HEK293T (cell line): ENCODE data around the gene MEDAG.
A peak's percentile ranks its signal among the peaks of the same experiment; 100 is the strongest.

Experiments used
- CTCF ChIA-PET: fragments of 350-600 bp; formaldehyde crosslinking; extraction: SDS; loops from one replicate; lab custom pipeline; 2021; ENCODE audit warnings: antibody characterized with exemption, inconsistent platforms; lab: Yijun Ruan, JAX
- POLR2A ChIA-PET: fragments of 350-600 bp; formaldehyde crosslinking; extraction: SDS; loops from one replicate; lab custom pipeline; 2020; ENCODE audit warnings: antibody characterized with exemption, inconsistent platforms; lab: Yijun Ruan, JAX
- DNase-seq: peaks from one replicate; pipeline ENCODE4 v3.0.0; 2012; ENCODE audit warnings: mixed read lengths; ENCODE audit errors: extremely low spot score
- ARNT ChIP-seq: fragments of 450-650 bp; IDR thresholded peaks from 2 replicates; pipeline ENCODE4 v1.6.1; 2017; ENCODE audit warnings: mild to moderate bottlenecking
- BHLHE40 ChIP-seq: fragments of 450-650 bp; IDR thresholded peaks from 2 replicates; pipeline ENCODE4 v1.6.1; 2016; ENCODE audit warnings: mild to moderate bottlenecking, moderate library complexity, borderline replicate concordance
- CTBP1 ChIP-seq: fragments of 450-650 bp; IDR thresholded peaks from 2 replicates; pipeline ENCODE4 v1.6.1; 2016; ENCODE audit warnings: borderline replicate concordance
- ELF4 ChIP-seq: fragments of 450-650 bp; IDR thresholded peaks from 2 replicates; pipeline ENCODE4 v1.6.1; 2017; ENCODE audit warnings: antibody characterized with exemption
- FOXA1 ChIP-seq: fragments of 450-650 bp; IDR thresholded peaks from 2 replicates; pipeline ENCODE4 v1.6.1; 2016; ENCODE audit warnings: mild to moderate bottlenecking
- FOXK2 ChIP-seq: fragments of 450-650 bp; IDR thresholded peaks from 2 replicates; pipeline ENCODE4 v1.6.1; 2016; ENCODE audit warnings: mild to moderate bottlenecking
- FOXM1 ChIP-seq: fragments of 450-650 bp; IDR thresholded peaks from 2 replicates; pipeline ENCODE4 v1.6.1; 2017; ENCODE audit warnings: mild to moderate bottlenecking, borderline replicate concordance
- HDGF ChIP-seq: fragments of 450-650 bp; IDR thresholded peaks from 2 replicates; pipeline ENCODE4 v1.6.1; 2017; ENCODE audit warnings: antibody characterized with exemption, borderline replicate concordance
- L3MBTL2 ChIP-seq: fragments of 450-650 bp; conservative IDR thresholded peaks from 2 replicates; pipeline ENCODE4 v1.6.1; 2016; ENCODE audit warnings: mild to moderate bottlenecking
- LEF1 ChIP-seq: fragments of 450-650 bp; IDR thresholded peaks from 2 replicates; pipeline ENCODE4 v1.6.1; 2017; ENCODE audit warnings: mild to moderate bottlenecking, borderline replicate concordance
- NFRKB ChIP-seq: fragments of 450-650 bp; IDR thresholded peaks from 2 replicates; pipeline ENCODE4 v1.6.1; 2016; ENCODE audit warnings: mild to moderate bottlenecking, moderate library complexity
- PKNOX1 ChIP-seq: fragments of 450-650 bp; IDR thresholded peaks from 2 replicates; pipeline ENCODE4 v1.6.1; 2016
- SP1 ChIP-seq: fragments of 450-650 bp; IDR thresholded peaks from 2 replicates; pipeline ENCODE4 v1.6.1; 2017
- SUZ12 ChIP-seq: fragments of 450-650 bp; IDR thresholded peaks from 2 replicates; pipeline ENCODE4 v1.6.1; 2016; ENCODE audit warnings: mild to moderate bottlenecking
- TARDBP ChIP-seq: fragments of 450-650 bp; IDR thresholded peaks from 2 replicates; pipeline ENCODE4 v1.6.1; 2016
- ZNF384 ChIP-seq: fragments of 450-650 bp; IDR thresholded peaks from 2 replicates; pipeline ENCODE4 v1.6.1; 2016

MEDAG gene

DNA sequence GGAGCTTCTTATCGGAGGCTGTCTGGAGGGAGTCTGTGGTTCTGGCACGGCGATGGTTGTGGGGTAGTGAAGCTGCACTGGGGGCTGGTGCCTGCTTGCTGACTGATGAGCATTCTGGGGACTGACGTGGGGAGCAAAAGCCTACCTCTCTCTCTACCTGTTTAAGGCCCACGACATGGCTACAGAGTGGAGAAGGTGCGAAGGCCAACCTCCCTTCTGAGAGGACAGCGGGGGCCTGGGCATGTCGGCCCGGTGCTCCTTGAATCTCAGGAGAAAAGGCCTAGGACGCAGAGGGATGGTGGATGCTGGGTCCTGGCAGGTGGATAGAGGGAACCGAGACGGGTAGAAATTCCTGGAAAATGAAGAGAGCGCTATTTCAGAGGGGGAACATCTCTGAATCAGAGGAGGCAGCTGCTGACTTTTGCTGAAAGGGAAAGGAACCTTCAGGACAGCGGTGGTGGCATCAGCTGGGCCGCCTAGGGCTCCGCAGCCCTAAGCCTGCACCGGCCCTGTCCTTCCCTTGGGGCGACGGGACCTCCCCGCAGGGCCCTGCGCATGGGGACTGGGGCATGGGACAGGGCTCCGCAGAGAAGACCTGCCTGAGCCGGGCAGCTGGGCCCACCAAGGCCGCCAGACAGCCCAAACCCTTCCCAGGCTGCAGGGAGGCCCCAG lies 35.0 kb upstream of the MEDAG start:
- TF ChIP-seq ELF4 (no peak), FOXA1 (no peak)
- ChIA-PET POLR2A (interaction anchor here (0.7 to 1.4 kb wide), 4 partner anchors 10 to 534 kb away, joined by 3 to 7 read pairs (median 4); no protein-coding TSS in a partner anchor), CTCF (no interaction called here)
- DNase-seq: no peak

DNA sequence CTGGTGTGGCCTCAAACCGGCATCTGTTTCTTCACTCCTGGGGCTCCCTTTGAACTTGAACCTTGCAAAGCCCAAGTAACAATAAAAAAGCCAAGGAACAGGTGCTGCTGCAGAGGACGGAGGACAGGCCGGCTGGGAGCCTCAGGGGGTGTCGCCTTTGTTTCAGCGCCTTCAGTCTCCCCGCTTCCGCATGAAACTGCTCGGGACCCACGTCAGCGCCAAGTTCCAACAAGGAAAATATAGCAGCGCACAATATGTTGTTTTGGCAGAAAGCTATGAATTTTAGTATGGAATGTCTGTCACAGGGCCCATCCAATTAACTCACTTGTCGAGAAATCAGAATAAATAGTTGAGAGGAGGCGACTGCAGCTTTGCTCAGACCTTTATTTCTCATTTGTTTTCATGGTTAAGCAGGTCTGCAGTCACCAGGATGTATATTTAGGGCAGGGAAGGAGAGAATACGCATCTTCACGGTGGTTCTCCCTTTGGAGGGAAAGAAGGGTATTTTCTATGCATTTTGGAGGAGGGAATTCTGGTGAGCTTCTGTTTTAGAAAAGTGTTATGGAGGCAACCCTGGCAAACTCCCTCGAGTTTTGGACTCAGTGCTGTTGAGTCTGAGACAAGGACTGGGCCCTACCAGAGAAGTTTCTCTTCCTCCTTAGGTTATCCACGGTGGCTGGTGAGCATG lies 34.3 kb upstream of the MEDAG start:
- CTCF ChIA-PET: no interaction called here
- POLR2A ChIA-PET: no interaction called here
- DNase-seq: no peak
- TF ChIP-seq HDGF (no peak), FOXM1 (no peak), LEF1 (no peak), TARDBP (no peak), FOXA1 (no peak), SUZ12 (no peak), ZNF384 (no peak), SP1 (no peak), ARNT (no peak), L3MBTL2 (no peak), NFRKB (no peak), FOXK2 (no peak), PKNOX1 (no peak)

DNA sequence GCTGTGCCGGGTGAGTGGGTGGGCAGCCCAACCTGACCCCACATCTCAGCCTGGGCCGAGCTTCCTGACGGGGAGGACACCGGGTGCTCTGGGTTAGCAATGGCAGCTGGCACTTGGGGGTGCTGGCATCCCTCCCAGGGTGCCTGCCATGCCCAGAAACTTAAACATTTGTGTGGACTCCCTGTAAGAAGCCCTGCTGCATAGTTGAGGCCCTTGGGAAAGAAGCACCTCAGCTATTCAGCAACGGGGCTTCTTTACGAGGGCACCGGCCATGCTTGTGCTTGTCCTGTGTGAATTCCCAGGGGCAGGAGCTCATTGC lies 33.8 kb upstream of the MEDAG start:
- TF ChIP-seq FOXA1: no peak
- no peak for TF ChIP-seq ARNT
- no peak for TF ChIP-seq CTBP1
- no peak for TF ChIP-seq SP1
- no peak for TF ChIP-seq HDGF
- TF ChIP-seq PKNOX1: no peak
- TF ChIP-seq NFRKB: no peak
- no peak for TF ChIP-seq L3MBTL2
- TF ChIP-seq TARDBP: no peak
- TF ChIP-seq SUZ12: no peak
- no peak for TF ChIP-seq ZNF384
- no peak for TF ChIP-seq FOXK2
- TF ChIP-seq FOXM1: no peak
- TF ChIP-seq LEF1: no peak
- TF ChIP-seq BHLHE40: no peak
- CTCF ChIA-PET: no interaction called here
- DNase-seq: no peak
- POLR2A ChIA-PET: no interaction called here

GRCh38 chr13:30872685-30873461 lies 33.2 kb upstream of the MEDAG start:
- ChIA-PET CTCF (no interaction called here), POLR2A (no interaction called here)
- TF ChIP-seq SUZ12: no peak
- TF ChIP-seq PKNOX1: peak; percentile 6; the same call in 1 of the 2 replicates
- no peak for TF ChIP-seq BHLHE40
- TF ChIP-seq LEF1: no peak
- DNase-seq: no peak

GRCh38 chr13:30873499-30873898 lies 32.6 kb upstream of the MEDAG start:
- DNase-seq: no peak
- TF ChIP-seq SUZ12 (no peak), FOXK2 (no peak), ZNF384 (no peak), L3MBTL2 (no peak), FOXM1 (no peak), TARDBP (no peak), FOXA1 (no peak)
- ChIA-PET POLR2A (no interaction called here), CTCF (no interaction called here)

DNA sequence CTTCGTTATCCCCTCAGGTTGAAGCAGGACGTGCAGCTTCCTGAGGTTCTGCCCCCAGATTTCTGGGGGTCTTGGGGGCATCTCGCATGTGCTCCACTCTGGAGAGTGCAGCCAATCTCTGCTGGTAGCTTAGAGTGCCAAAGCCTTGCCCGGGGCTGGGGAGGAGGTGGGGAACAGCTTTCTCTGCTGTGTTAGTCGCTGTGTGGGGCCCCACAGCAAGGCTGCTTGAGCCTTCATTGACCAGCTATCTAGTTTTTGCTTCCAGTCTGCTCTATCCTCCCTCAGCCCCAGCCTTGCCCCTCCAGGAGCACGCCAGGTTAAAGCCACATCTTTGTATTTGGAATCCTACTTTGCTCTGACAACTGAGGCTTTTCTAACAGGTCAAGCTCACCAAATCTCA lies 32.0 kb upstream of the MEDAG start:
- ChIA-PET CTCF (interaction anchor here (1.3 kb wide), 1 partner anchor 18 kb away, joined by 3 read pairs; no protein-coding TSS in a partner anchor), POLR2A (no interaction called here)
- TF ChIP-seq SP1: no peak
- TF ChIP-seq ELF4: no peak
- TF ChIP-seq FOXA1: no peak
- TF ChIP-seq ARNT: no peak
- DNase-seq: no peak
